NCI-H460 (cell line): ENCODE data around the gene FBXL19. TPM values are rescaled to one million over a fixed set of nuclear protein-coding genes. Genes with fewer than 3 reads are reported as not detected.

ENCODE experiments used
- DNase-seq: peaks from one replicate; pipeline ENCODE4 v3.0.0-alpha.2; 2016; ENCODE audit warnings: low read depth; ENCODE audit errors: extremely low read depth
- total RNA-seq: library from RNA; depleted of rRNA; stranded (reverse); fragments of >200 nt; shearing (Covaris generic); gene quantifications from 2 replicates; pipeline ENCODE4 v1.2.3, GENCODE V29; 2014

Gene FBXL19
- total RNA-seq, 1 experiment from 2014 or later: 12.3 TPM

- DNase-seq: no peak
These were observed 38.0 kb downstream of the FBXL19 start for GRCh38 chr16:30961384-30961783.

DNA sequence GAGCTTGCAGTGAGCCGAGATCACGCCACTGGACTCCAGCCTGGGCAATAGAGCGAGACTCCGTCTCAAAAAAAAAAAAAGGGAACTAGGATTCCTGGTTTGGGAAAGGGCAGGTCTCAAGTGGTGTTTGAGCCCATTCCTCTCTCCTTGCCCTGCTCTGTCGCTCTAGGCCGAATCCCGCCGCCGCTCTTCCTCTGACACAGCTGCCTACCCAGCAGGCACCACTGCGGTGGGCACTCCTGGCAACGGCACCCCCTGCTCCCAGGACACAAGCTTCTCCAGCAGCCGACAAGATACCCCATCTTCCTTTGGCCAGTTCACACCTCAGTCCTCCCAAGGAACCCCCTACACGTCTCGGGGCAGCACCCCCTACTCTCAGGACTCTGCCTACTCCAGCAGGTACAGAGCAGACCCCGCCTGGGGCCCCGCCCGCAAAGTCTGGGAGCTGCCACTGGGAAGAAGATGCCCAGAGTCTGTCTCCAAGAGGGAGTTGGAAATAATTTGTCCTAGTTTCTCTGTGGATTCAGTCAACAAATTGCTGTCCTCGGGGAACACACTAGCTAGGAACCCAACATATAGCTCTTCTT lies 40.6 kb downstream of the FBXL19 start:
- no peak for DNase-seq

GRCh38 chr16:30964574-30965226 lies 41.3 kb downstream of the FBXL19 start:
- no peak for DNase-seq

DNA sequence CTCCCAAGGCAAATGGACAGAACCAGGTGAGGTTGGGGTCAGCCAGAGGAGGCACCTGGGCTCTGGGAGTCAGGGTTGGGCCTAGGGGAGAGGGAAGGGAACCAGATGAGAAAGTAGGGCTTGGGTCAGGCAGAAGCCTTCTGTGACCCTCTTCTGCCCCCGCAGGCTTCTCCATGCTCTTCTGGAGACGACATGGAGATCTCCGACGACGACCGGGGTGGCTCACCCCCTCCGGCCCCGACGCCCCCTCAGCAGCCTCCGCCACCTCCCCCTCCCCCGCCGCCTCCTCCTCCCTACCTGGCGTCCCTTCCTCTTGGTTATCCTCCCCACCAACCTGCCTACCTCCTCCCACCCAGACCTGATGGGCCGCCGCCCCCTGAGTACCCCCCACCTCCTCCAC lies 42.1 kb downstream of the FBXL19 start:
- no peak for DNase-seq

DNA sequence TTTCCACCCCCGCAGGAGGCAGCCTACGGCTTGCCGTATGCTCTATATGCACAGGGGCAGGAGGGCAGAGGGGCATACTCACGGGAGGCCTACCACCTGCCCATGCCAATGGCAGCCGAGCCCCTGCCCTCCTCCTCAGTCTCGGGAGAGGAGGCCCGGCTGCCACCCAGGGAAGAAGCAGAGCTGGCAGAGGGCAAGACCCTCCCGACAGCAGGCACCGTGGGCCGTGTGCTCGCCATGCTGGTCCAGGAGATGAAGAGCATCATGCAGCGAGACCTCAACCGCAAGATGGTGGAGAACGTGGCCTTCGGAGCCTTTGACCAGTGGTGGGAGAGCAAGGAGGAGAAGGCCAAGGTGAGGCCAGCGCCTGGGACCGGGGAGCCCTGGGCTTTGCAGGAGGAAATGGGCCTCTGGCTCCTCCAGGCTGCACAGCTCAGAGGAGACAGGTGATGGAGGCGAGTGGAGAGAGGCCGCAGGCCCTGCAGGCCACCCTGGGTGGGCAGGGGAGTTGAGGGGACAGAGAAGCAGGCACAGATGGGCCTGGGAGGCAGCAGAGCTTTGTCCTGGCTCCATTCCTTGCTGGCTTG lies 42.8 kb downstream of the FBXL19 start:
- DNase-seq: no peak

- DNase-seq: no peak
These were observed 44.4 kb downstream of the FBXL19 start for GRCh38 chr16:30967795-30968194.

DNA sequence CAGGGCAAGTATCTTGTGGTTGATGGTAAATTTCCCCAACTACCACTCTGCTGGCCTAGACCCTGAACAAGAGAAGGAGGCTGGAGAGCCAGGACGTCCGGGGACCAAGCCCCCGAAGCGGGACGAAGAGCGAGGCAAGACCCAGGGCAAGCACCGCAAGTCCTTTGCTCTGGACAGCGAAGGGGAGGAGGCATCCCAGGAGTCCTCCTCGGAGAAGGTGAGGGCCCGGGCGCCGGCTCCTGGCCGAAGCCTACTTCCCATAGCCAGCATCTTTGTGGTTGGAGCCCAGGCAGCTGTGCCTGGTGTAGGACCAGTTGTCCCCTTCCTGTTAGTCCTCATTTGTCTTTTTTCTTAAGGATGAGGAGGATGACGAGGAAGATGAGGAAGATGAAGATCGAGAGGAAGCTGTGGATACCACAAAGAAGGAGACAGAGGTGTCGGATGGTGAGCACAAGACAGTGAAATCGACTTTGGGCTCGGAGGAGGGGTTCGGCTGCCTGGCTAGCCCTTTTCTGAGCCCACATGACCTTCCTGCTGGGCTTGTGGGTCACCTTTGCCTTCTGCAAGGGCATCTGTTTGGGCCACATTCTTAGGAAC lies 46.0 kb downstream of the FBXL19 start:
- DNase-seq: no peak

GRCh38 chr16:30971298-30971697 lies 47.9 kb downstream of the FBXL19 start:
- DNase-seq: no peak

- DNase-seq: no peak
These were observed 49.5 kb downstream of the FBXL19 start for GRCh38 chr16:30972872-30973271.

DNA sequence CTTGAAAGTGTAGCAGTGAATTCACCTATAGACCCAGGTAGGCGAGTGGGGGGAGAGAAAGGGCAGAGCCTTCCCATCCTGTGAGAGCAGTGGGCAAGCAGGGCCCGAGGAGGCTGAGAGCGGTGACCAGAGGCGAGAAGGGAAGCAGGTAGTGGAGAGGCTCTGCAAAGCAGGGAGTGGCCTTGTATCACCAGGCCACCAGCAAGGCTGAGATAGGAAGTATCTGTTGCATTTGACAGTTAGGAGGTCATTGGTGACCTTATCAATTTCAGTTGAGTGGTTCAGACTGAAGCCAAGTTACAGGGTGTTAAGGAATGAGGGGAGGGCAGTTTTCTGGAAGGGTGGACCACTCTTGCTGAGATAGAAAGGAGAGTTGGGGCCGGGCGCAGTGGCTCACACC lies 51.0 kb downstream of the FBXL19 start:
- DNase-seq: no peak

- no peak for DNase-seq
These were observed 53.1 kb downstream of the FBXL19 start for GRCh38 chr16:30976486-30976885.

GRCh38 chr16:30977502-30977901 lies 54.1 kb downstream of the FBXL19 start:
- no peak for DNase-seq

- DNase-seq: no peak
These were observed 56.0 kb downstream of the FBXL19 start for GRCh38 chr16:30979170-30980022.

DNA sequence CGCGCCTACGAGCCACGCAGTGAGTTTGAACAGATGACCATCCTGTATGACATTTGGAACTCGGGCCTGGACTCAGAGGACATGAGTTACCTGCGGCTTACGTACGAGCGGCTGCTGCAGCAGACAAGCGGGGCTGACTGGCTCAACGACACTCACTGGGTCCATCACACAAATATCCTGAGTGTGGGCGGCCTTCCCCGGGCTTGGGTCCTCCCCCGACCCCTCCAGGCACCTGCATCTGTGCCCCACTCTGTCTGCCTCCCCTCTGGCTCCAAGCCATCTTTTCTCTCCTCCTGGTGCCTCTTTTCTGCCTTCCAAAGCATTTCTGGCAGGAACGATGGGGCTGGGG lies 56.6 kb downstream of the FBXL19 start:
- DNase-seq: no peak

DNA sequence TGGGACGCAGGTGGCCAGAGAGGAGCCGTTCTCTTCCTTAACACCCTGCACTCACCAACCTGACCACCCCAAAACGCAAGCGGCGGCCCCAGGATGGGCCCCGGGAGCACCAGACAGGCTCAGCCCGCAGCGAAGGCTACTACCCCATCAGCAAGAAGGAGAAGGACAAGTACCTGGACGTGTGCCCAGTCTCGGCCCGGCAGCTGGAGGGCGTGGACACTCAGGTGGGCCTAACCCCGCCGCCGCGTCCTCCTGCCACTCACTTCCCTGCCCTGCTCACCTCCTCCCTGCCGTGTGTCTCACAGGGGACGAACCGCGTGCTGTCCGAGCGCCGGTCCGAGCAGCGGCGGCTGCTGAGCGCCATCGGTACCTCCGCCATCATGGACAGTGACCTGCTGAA lies 57.1 kb downstream of the FBXL19 start:
- no peak for DNase-seq

DNA sequence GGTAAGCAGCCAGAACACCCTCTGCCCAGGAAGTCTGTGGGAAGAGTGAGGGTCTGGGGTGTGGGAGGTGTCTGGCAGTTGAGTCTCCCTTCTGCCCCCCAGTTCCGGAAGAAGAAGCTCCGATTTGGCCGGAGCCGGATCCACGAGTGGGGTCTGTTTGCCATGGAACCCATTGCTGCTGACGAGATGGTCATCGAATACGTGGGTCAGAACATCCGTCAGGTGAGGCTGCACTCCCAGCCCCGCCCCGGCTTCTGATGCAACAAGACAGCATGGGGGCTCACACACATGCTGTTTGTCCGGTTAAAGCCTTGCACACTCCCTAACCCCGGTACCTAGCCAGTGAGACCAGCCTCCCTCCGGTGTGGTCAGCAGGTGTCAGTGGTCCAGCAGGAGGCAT lies 57.6 kb downstream of the FBXL19 start:
- DNase-seq: no peak

DNA sequence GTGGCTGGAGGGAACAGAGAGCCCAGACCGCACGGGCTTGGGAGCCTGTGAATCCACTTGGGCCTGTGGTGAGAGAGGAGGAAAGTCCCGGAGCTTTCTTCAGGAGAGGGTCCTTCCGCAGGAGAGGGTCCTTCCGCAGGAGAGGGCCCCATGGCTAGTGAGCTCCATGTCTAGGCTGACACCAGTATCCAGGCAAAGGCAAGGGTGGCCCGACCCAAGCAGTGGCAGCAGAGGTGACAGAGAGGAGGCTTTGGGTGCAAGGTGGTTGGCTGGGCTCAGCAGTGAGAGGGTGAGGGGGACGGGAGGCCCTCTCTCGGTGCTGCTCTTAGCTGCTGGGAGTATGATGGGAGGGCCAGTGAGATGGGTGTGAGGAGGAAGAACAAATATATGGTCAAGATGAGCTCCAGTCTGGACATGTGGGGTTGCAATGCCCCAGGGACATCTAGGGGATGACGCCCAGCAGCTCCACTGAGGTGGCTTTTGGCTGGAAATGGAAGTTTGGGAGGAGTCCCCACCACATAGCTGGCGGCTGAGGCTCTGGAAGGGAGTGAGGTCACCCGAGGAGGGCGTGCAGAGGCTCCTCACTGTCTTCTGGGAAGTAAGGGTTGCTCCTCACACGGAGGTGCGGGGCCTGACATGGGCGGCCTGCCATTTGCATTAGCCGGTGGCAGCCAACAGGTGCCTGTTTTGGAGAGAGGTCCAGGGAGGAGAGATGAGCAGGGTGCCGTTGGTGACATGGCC lies 59.3 kb downstream of the FBXL19 start:
- no peak for DNase-seq

DNA sequence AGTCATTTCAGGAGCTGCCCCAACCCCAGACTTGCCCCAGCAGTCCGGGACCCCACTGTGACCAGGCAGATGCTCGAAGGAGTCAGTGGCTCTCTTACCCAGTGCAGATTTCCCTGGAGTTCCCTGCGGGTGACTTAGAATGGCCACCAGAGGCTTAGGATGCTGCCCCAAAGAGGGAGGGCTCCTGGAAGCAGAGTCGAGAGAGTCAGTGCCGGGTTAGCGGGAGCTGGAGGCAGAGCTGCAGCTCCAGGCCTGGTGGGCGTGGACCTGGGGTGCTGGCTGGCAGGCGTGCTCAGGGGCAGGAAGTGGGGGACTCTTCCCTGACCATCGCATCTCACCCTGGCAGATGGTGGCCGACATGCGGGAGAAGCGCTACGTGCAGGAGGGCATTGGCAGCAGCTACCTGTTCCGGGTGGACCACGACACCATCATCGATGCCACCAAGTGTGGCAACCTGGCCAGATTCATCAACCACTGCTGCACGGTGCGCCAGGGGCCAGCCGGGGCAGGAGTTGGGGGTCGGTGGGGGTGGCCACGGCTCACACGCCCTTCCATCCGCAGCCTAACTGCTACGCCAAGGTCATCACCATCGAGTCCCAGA lies 60.0 kb downstream of the FBXL19 start:
- DNase-seq: no peak

GRCh38 chr16:30983898-30984610 lies 60.7 kb downstream of the FBXL19 start:
- no peak for DNase-seq
